ENCODE measurements around the gene KLB. TPM values are rescaled to one million over a fixed set of nuclear protein-coding genes. Genes with fewer than 3 reads are reported as not detected.

KLB gene
- total and polyA plus RNA-seq, 2 of the 4 experiments (the other 2 are of a cell fraction): not detected

DNA sequence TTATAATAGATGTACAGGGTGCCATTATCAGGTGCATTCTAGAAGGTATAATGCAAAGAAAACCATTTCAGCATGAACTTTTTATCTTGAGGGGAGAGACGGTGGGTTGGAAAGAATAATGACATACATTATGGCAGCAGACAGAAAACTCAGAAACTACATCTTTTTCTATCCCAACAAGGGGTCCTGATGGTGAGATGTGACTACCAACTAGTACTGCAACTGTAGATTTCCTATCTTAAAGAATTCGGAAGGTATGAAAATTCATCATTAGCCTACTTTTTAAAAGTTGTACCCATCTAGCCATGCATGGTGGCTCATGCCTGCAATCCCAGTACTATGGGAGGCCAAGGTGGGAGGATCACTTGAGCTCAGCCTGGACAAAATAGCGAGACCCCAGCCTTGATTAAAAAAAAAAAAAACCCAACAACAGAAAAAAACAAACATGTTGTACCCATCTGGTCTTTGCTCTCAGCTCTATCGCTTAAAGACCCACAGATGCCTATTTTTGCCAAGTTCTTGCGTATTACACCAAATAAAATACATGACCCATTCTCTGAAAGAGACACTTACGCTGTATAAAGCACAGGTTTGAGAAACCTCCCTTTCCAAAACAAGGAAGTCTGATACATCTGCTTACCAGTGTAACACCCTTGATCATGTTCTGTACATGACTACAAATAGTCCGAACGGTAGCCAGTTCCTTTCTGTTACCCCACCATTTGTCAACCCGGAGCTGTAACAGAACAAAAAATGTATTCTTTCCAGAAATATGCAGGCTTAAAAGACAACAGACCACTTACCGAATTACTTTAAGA lies 50.4 kb downstream of the KLB start:
- Histone ChIP-seq H4K91ac (ENCODE audit: insufficient read depth, low read depth, low read length) (no peak overlapping the region), H3K27me3 (ENCODE audit: control insufficient read depth, insufficient read depth, low read length) (no peaks in the 10 kb centered on the region), H3K4ac (ENCODE audit: low read depth, low read length) (no peak overlapping the region), H3K9ac (ENCODE audit: low read depth, low read length) (peak overlapping the region; percentile 86), H3K27ac (ENCODE audit: insufficient read depth, low read length) (no peak overlapping the region), H3K23ac (ENCODE audit: low read depth, low read length) (peak overlapping the region; percentile 45; the same call in 1 of the 2 replicates), H3K4me1 (ENCODE audit: control insufficient read depth, insufficient read depth, low read length) (peaks cover 5% of the 10 kb centered on the region), H2BK120ac (ENCODE audit: low read depth, low read length) (no peak overlapping the region), H2AK9ac (replicated peaks; ENCODE audit: low read depth, low read length, poor library complexity) (no peak overlapping the region), H3K9me3 (ENCODE audit: control insufficient read depth, insufficient read depth, low read length) (no peaks in the 10 kb centered on the region), H4K5ac (ENCODE audit: low read depth, low read length) (no peak overlapping the region), H3K79me1 (ENCODE audit: low read depth in 1 of 2, low read length in 2 of 2) (peaks cover 31 to 59% of the 10 kb centered on the region in 2 experiments), H2AFZ (replicated peaks; ENCODE audit: low read length, poor library complexity) (no peak overlapping the region), H3K9me1 (ENCODE audit: insufficient read depth, low read length) (peaks cover 3% of the 10 kb centered on the region; the same call in 1 of the 2 replicates), H2BK20ac (ENCODE audit: low read depth, low read length) (no peak overlapping the region), H4K8ac (ENCODE audit: low read depth in 2 of 2, low read length in 2 of 2) (no peak overlapping the region), H3K4me3 (ENCODE audit: insufficient read depth, low read depth, low read length) (peak overlapping the region; percentile 68), H3K4me2 (ENCODE audit: low read depth, low read length) (peak overlapping the region; percentile 91), H3K14ac (replicated peaks; ENCODE audit: low read depth, low read length) (peak overlapping the region; percentile 29; the same call in 1 of the 2 replicates), H2AK5ac (ENCODE audit: low read depth, low read length) (no peak overlapping the region), H3K18ac (ENCODE audit: low read depth, low read length) (no peak overlapping the region), H2BK15ac (ENCODE audit: low read depth, low read length) (no peak overlapping the region), H2BK5ac (ENCODE audit: low read depth, low read length, poor library complexity, severe bottlenecking) (no peak overlapping the region), H3K56ac (ENCODE audit: extremely low read depth, insufficient read depth, low read length) (no peak overlapping the region; the same call in 1 of the 2 replicates), H4K20me1 (ENCODE audit: insufficient read depth, low read length) (peaks cover 50% of the 10 kb centered on the region), H3K36me3 (ENCODE audit: control insufficient read depth, insufficient read depth, low read length) (peaks cover 30% of the 10 kb centered on the region)
- dilution Hi-C loops (cut with HindIII; ENCODE audit: low sequenced_read_pairs, unreplicated experiment) (no loop called here), in situ Hi-C loops (cut with MboI; ENCODE audit: low sequenced_read_pairs) (no loop called here), intact Hi-C loops (cut with micrococcal nuclease) (no loop called here)
- TF ChIP-seq CHD1 (IDR thresholded peaks at IDR 0.05; ENCODE audit: low read depth, low read length) (no peak), MXI1 (IDR thresholded peaks at IDR 0.05; ENCODE audit: borderline replicate concordance, low read depth, low read length) (no peak), FOS (IDR thresholded peaks at IDR 0.05; ENCODE audit: low read depth, low read length) (no peak), POLR2A (IDR thresholded peaks at IDR 0.05; ENCODE audit: low read depth, low read length) (no peak), NFE2L2 (IDR thresholded peaks at IDR 0.05; ENCODE audit: low read depth, low read length) (no peak), CTCF (conservative IDR thresholded peaks at IDR 0.05; ENCODE audit: low read depth, low read length) (no peak), RCOR1 (IDR thresholded peaks at IDR 0.05; ENCODE audit: insufficient replicate concordance, low read length) (no peak), CEBPB (IDR thresholded peaks at IDR 0.05; ENCODE audit: low read depth, low read length) (no peak)
- ChIA-PET CTCF (interaction anchor here (0.7 to 0.9 kb wide), 2 partner anchors 9 to 210 kb away, joined by 3 read pairs; no protein-coding TSS in a partner anchor), POLR2A (ENCODE audit: unreplicated experiment) (interaction anchor here (0.6 kb wide), 1 partner anchor 198 kb away, joined by 3 read pairs; no protein-coding TSS in a partner anchor)
- ATAC-seq (ENCODE audit: low read depth) (no peak), DNase-seq (no peak)
- WGBS, 2 experiments (ENCODE audit: extremely low coverage in 2 of 2, insufficient read length in 1 of 2): 89% methylated on average over 3 of the region's 10 CpGs; no CpG with 5 or more reads in 1 of the 2 experiments
- no TSS peak for BruUV-seq (replicated peaks)
